Middle frontal gyrus (tissue), 1 donor: ENCODE results near the gene KCNH6.

Experiments used
- DNase-seq: peaks from one replicate; pipeline ENCODE4 v3.0.0-alpha.2; 2015; ENCODE audit warnings: low spot score; ENCODE audit errors: extremely low spot score

KCNH6 gene

GRCh38 chr17:63523253-63523855 lies at the start of gene KCNH6:
KCNH6 (plus strand) TSS chr17:63523358; CDS start chr17:63523414, 56 bp downstream.
- no peak for DNase-seq

GRCh38 chr17:63474174-63474573 lies 49.0 kb upstream of the KCNH6 start:
- DNase-seq: no peak

- DNase-seq: no peak
Observed at GRCh38 chr17:63474586-63475460, 48.3 kb upstream of the KCNH6 start.

GRCh38 chr17:63475491-63476412 lies 47.4 kb upstream of the KCNH6 start:
- DNase-seq: no peak

GRCh38 chr17:63476459-63476853 lies 46.7 kb upstream of the KCNH6 start:
- no peak for DNase-seq

GRCh38 chr17:63476854-63477479 lies 46.2 kb upstream of the KCNH6 start, which contains the start of gene ACE:
ACE (plus strand) TSS chr17:63477061; CDS start chr17:63477095, 34 bp downstream.
- no peak for DNase-seq

GRCh38 chr17:63477480-63478440 lies 45.4 kb upstream of the KCNH6 start:
- no peak for DNase-seq

- DNase-seq: no peak
Observed at GRCh38 chr17:63478814-63479494, 44.2 kb upstream of the KCNH6 start.

GRCh38 chr17:63479495-63480184 lies 43.5 kb upstream of the KCNH6 start:
- no peak for DNase-seq

GRCh38 chr17:63480192-63480784 lies 42.9 kb upstream of the KCNH6 start:
- DNase-seq: no peak

- DNase-seq: no peak
Observed at GRCh38 chr17:63480826-63481487, 42.2 kb upstream of the KCNH6 start.

GRCh38 chr17:63481488-63481870 lies 41.7 kb upstream of the KCNH6 start:
- DNase-seq: no peak

- DNase-seq: no peak
Observed at GRCh38 chr17:63482509-63482908, 40.6 kb upstream of the KCNH6 start.

- DNase-seq: no peak
Observed at GRCh38 chr17:63483038-63483437, 40.1 kb upstream of the KCNH6 start.

GRCh38 chr17:63483655-63484575 lies 39.2 kb upstream of the KCNH6 start:
- DNase-seq: no peak

- DNase-seq: no peak
Observed at GRCh38 chr17:63486317-63487013, 36.7 kb upstream of the KCNH6 start.
